H1 (cell line): ENCODE measurements around the gene NUBPL. TPM values are rescaled to one million over a fixed set of nuclear protein-coding genes. Genes with fewer than 3 reads are reported as not detected.

Source experiments
- CTCF ChIA-PET: fragments of 300-600 bp; sonication (Branson Sonifier 250); formaldehyde crosslinking; loops from one replicate; lab custom pipeline; 2021; ENCODE audit not compliant: partially characterized antibody; lab: Charles Lee
- POLR2A ChIA-PET: fragments of 300-600 bp; sonication (Branson Sonifier 250); formaldehyde crosslinking; loops from one replicate; lab custom pipeline; 2021; ENCODE audit warnings: inconsistent platforms; ENCODE audit not compliant: partially characterized antibody; lab: Charles Lee
- DNase-seq, 2 experiments: peaks; one replicate each; pipeline versions ENCODE4 v3.0.0 to v3.0.0-alpha.2; 2010 to 2022; ENCODE audit warnings: low spot score in 2 of 2, low read depth in 1 of 2, mixed read lengths in 1 of 2
- FAIRE-seq: peaks from 2 replicates; lab custom pipeline; 2011; peaks lifted over from hg19 to GRCh38; lab: Jason Lieb, UNC
- H2AFZ ChIP-seq: 2 replicates; pipeline ENCODE4 v1.8.1; 2012; ENCODE audit warnings: low read length, inconsistent platforms
- H2AK5ac ChIP-seq: 2 replicates; pipeline ENCODE4 v1.6.1; 2013; ENCODE audit warnings: low read depth, low read length
- H2BK120ac ChIP-seq: replicated peaks from 2 replicates; pipeline ENCODE3; 2013; ENCODE audit warnings: low read depth, low read length, inconsistent platforms
- H2BK12ac ChIP-seq: 2 replicates; pipeline ENCODE4 v1.6.1; 2013; ENCODE audit warnings: low read depth, low read length
- H2BK15ac ChIP-seq: 2 replicates; pipeline ENCODE4 v1.6.1; 2013; ENCODE audit warnings: low read length
- H2BK20ac ChIP-seq: 2 replicates; pipeline ENCODE4 v1.6.1; 2013; ENCODE audit warnings: low read length
- H2BK5ac ChIP-seq: 2 replicates; pipeline ENCODE4 v1.6.1; 2013; ENCODE audit warnings: low read depth, low read length
- H3K14ac ChIP-seq: 2 replicates; pipeline ENCODE4 v1.6.1; 2013; ENCODE audit warnings: inconsistent platforms; ENCODE audit not compliant: insufficient read length
- H3K18ac ChIP-seq: 2 replicates; pipeline ENCODE4 v1.6.1; 2013; ENCODE audit warnings: low read length; ENCODE audit errors: extremely low read depth
- H3K23ac ChIP-seq: 2 replicates; pipeline ENCODE4 v1.6.1; 2013; ENCODE audit warnings: inconsistent platforms; ENCODE audit not compliant: insufficient read length
- H3K23me2 ChIP-seq: 2 replicates; pipeline ENCODE4 v1.6.1; 2013; ENCODE audit warnings: low read depth, low read length
- H3K27ac ChIP-seq: 2 replicates; pipeline ENCODE4 v1.6.1; 2011; ENCODE audit warnings: low read depth, low read length, inconsistent platforms
- H3K27me3 ChIP-seq, 4 experiments: replicated peaks in 1 of 4; 1 replicate in 1 of 4; 2 replicates in 3 of 4; pipeline versions ENCODE4 v1.6.1 to v1.8.1; 2011 to 2013; ENCODE audit warnings: low read length in 3 of 4, mild to moderate bottlenecking in 3 of 4, inconsistent platforms in 2 of 4, mixed read lengths in 2 of 4, moderate library complexity in 1 of 4; ENCODE audit not compliant: control insufficient read depth in 3 of 4, insufficient read depth in 3 of 4; ENCODE audit errors: extremely low read depth in 1 of 4
- H3K36me3 ChIP-seq, 4 experiments: 2 replicates each; pipeline versions ENCODE4 v1.6.1 to v1.8.1; 2011 to 2013; ENCODE audit warnings: mild to moderate bottlenecking in 4 of 4, low read length in 3 of 4, moderate library complexity in 2 of 4, control low read depth in 1 of 4, inconsistent platforms in 1 of 4; ENCODE audit not compliant: insufficient read depth in 4 of 4, control insufficient read depth in 2 of 4
- H3K4ac ChIP-seq: replicated peaks from 2 replicates; pipeline ENCODE3; 2013; ENCODE audit warnings: low read length, low read depth, mixed read lengths, inconsistent platforms; ENCODE audit not compliant: insufficient read length
- H3K4me1 ChIP-seq, 4 experiments: replicated peaks in 1 of 4; 1 replicate in 1 of 4; 2 replicates in 3 of 4; pipeline versions ENCODE4 v1.6.1 to v1.8.1; 2011 to 2013; ENCODE audit warnings: low read length in 3 of 4, inconsistent platforms in 2 of 4, mixed read lengths in 1 of 4; ENCODE audit not compliant: insufficient read depth in 4 of 4, control insufficient read depth in 3 of 4
- H3K4me2 ChIP-seq, 2 experiments: 2 replicates each; pipeline versions ENCODE4 v1.6.1 to v1.8.1; 2011 to 2013; ENCODE audit warnings: low read depth in 2 of 2, low read length in 2 of 2, control low read depth in 1 of 2, inconsistent platforms in 1 of 2, mild to moderate bottlenecking in 1 of 2; ENCODE audit not compliant: insufficient read depth in 1 of 2
- H3K4me3 ChIP-seq, 4 experiments: fragments of 200-600, 300-600 bp in 1 of 4; sonication (generic), shearing (Covaris generic), sonication (Bioruptor Twin) in 1 of 4; 2 replicates each; pipeline versions ENCODE4 v1.5.1 to v1.8.1; 2011 to 2016; ENCODE audit warnings: low read length in 4 of 4, low read depth in 3 of 4, control low read depth in 2 of 4, inconsistent platforms in 2 of 4, mild to moderate bottlenecking in 2 of 4, mixed read lengths in 1 of 4, moderate library complexity in 1 of 4; ENCODE audit not compliant: insufficient read depth in 2 of 4; ENCODE audit errors: extremely low read depth in 1 of 4
- H3K56ac ChIP-seq: replicated peaks from 2 replicates; pipeline ENCODE3; 2013; ENCODE audit warnings: low read depth, mild to moderate bottlenecking, mixed read lengths, low read length, inconsistent platforms; ENCODE audit not compliant: insufficient read length
- H3K79me1 ChIP-seq: 2 replicates; pipeline ENCODE4 v1.6.1; 2013; ENCODE audit warnings: low read depth, low read length, control low read depth
- H3K79me2 ChIP-seq, 2 experiments: 2 replicates each; pipeline versions ENCODE4 v1.6.1 to v1.8.1; 2012 to 2013; ENCODE audit warnings: low read length in 2 of 2, mild to moderate bottlenecking in 2 of 2, inconsistent platforms in 1 of 2; ENCODE audit not compliant: insufficient read depth in 2 of 2, control insufficient read depth in 1 of 2
- H3K9ac ChIP-seq, 4 experiments: replicated peaks in 1 of 4; 1 replicate in 1 of 4; 2 replicates in 3 of 4; pipeline versions ENCODE4 v1.6.1 to v1.8.1; 2011 to 2013; ENCODE audit warnings: low read depth in 3 of 4, low read length in 3 of 4, control low read depth in 2 of 4, mild to moderate bottlenecking in 2 of 4, moderate library complexity in 2 of 4, inconsistent platforms in 1 of 4; ENCODE audit errors: extremely low read depth in 1 of 4
- H3K9me3 ChIP-seq, 2 experiments: 2 replicates each; pipeline versions ENCODE4 v1.6.1 to v1.8.1; 2012 to 2013; ENCODE audit warnings: mild to moderate bottlenecking in 2 of 2, moderate library complexity in 2 of 2, control low read depth in 1 of 2, inconsistent platforms in 1 of 2, low read depth in 1 of 2, low read length in 1 of 2, mixed read lengths in 1 of 2; ENCODE audit not compliant: insufficient read depth in 2 of 2
- H4K20me1 ChIP-seq, 2 experiments: replicated peaks in 1 of 2; 2 replicates each; pipeline versions ENCODE3 to v1.8.1; 2011 to 2013; ENCODE audit warnings: inconsistent platforms in 2 of 2, low read length in 2 of 2, mild to moderate bottlenecking in 1 of 2; ENCODE audit not compliant: insufficient read depth in 2 of 2, control insufficient read depth in 1 of 2
- H4K5ac ChIP-seq: 2 replicates; pipeline ENCODE4 v1.6.1; 2013; ENCODE audit warnings: low read length, low read depth, mixed read lengths, inconsistent platforms; ENCODE audit not compliant: insufficient read length
- H4K8ac ChIP-seq: 2 replicates; pipeline ENCODE4 v1.8.0; 2013; ENCODE audit warnings: mild to moderate bottlenecking, moderate library complexity, low read length, inconsistent platforms; ENCODE audit not compliant: insufficient read depth; ENCODE audit errors: extremely low read depth
- H4K91ac ChIP-seq: replicated peaks from 2 replicates; pipeline ENCODE3; 2013; ENCODE audit warnings: low read length, mixed read lengths, inconsistent platforms; ENCODE audit not compliant: insufficient read length
- ATF2 ChIP-seq: IDR thresholded peaks from 2 replicates; pipeline ENCODE4 v1.6.1; 2012; ENCODE audit warnings: low read length, inconsistent platforms
- CEBPB ChIP-seq: IDR thresholded peaks from 2 replicates; pipeline ENCODE4 v1.6.1; 2012; ENCODE audit warnings: low read depth, low read length
- EGR1 ChIP-seq: IDR thresholded peaks from 2 replicates; pipeline ENCODE4 v1.6.1; 2011; ENCODE audit warnings: low read depth, low read length, borderline replicate concordance
- EP300 ChIP-seq, 2 experiments: IDR thresholded peaks; 1 replicate in 1 of 2; 2 replicates in 1 of 2; pipeline ENCODE4 v1.6.1; 2011 to 2012; ENCODE audit warnings: low read depth in 2 of 2, low read length in 2 of 2, mild to moderate bottlenecking in 2 of 2, borderline replicate concordance in 1 of 2, inconsistent platforms in 1 of 2, moderate library complexity in 1 of 2
- GTF2F1 ChIP-seq: IDR thresholded peaks from 2 replicates; pipeline ENCODE4 v1.6.1; 2012; ENCODE audit warnings: low read depth, low read length, improper control_type of control experiment, borderline replicate concordance
- MAX ChIP-seq: IDR thresholded peaks from 2 replicates; pipeline ENCODE4 v1.6.1; 2012; ENCODE audit warnings: inconsistent platforms
- PHF8 ChIP-seq: fragments of 200-600 bp; sonication (generic); conservative IDR thresholded peaks from 2 replicates; pipeline ENCODE4 v1.7.1; 2012; ENCODE audit warnings: low read depth, mild to moderate bottlenecking, inconsistent platforms, low read length, moderate library complexity
- POLR2A ChIP-seq, 2 experiments: IDR thresholded peaks; 1 replicate in 1 of 2; 2 replicates in 1 of 2; pipeline ENCODE4 v1.6.1; 2011; ENCODE audit warnings: low read depth in 2 of 2, low read length in 2 of 2, mild to moderate bottlenecking in 2 of 2; ENCODE audit errors: control extremely low read depth in 1 of 2
- SAP30 ChIP-seq: fragments of 300-600 bp; sonication (generic); IDR thresholded peaks from 2 replicates; pipeline ENCODE4 v1.7.1; 2012; ENCODE audit warnings: low read length, moderate library complexity, mild to moderate bottlenecking, inconsistent platforms; ENCODE audit not compliant: insufficient read depth, insufficient replicate concordance
- SP2 ChIP-seq: IDR thresholded peaks from 2 replicates; pipeline ENCODE4 v1.6.1; 2012; ENCODE audit warnings: mild to moderate bottlenecking, low read length, inconsistent platforms
- SP4 ChIP-seq: IDR thresholded peaks from 2 replicates; pipeline ENCODE4 v1.6.1; 2012; ENCODE audit warnings: low read length, inconsistent platforms
- TCF12 ChIP-seq: IDR thresholded peaks from 2 replicates; pipeline ENCODE4 v1.6.1; 2011; ENCODE audit warnings: low read depth, mild to moderate bottlenecking, low read length
- TEAD4 ChIP-seq: IDR thresholded peaks from 2 replicates; pipeline ENCODE4 v1.6.1; 2012; ENCODE audit warnings: low read depth, low read length, inconsistent platforms, mixed read lengths
- polyA plus RNA-seq, 7 experiments: library from polyadenylated mRNA; depleted of rRNA in 3 of 7; stranded (reverse) in 5 of 7; unstranded in 2 of 7; fragments of >200 nt in 5 of 7; fragments of 200-250 nt in 2 of 7; gene quantifications; 1 replicate in 5 of 7; 2 replicates in 1 of 7; 4 replicates in 1 of 7; pipeline versions ENCODE4 v1.2.1 to v1.2.3, GENCODE V29; 2011 to 2013; ENCODE audit warnings: missing spikeins in 2 of 7, mixed read lengths in 2 of 7
- total RNA-seq: library from RNA; stranded (reverse); fragmentation: NEBNext Ultra II Directional; extraction: Animal tissue kit (Norgen Biotek cat#: 25700); gene quantifications from 2 replicates; pipeline ENCODE4 v1.2.1, GENCODE V29; 2021

The NUBPL gene
- total and polyA plus RNA-seq, 2 of the 8 experiments (the other 6 are each of a cell fraction or from before 2014, with no cell fraction given) = 1.6 to 6.8 TPM

- no peak overlapping the region for H4K5ac ChIP-seq
- no peaks in the 10 kb centered on the region for H3K27me3 ChIP-seq
- no peak for DNase-seq
- no peak overlapping the region for H3K4ac ChIP-seq
- no peak overlapping the region for H2BK20ac ChIP-seq
- CTCF ChIA-PET = interaction anchor here (0.6 kb wide), 1 partner anchor 324 kb away, joined by 3 read pairs; no protein-coding TSS in a partner anchor
- H3K79me1 ChIP-seq = no peaks in the 10 kb centered on the region
- H4K8ac ChIP-seq = no peak overlapping the region
- no peak overlapping the region for H3K27ac ChIP-seq
- no peak overlapping the region for H3K9ac ChIP-seq
- peaks cover 0 to under 1% (median 0%) of the 10 kb centered on the region in 4 experiments; a peak in 1 of 7 replicates for H3K4me1 ChIP-seq
- no peak overlapping the region for H2BK5ac ChIP-seq
- no peaks in the 10 kb centered on the region for H3K36me3 ChIP-seq
- H2BK12ac ChIP-seq = no peak overlapping the region
- no peak overlapping the region for H4K91ac ChIP-seq
- no peak overlapping the region for H3K18ac ChIP-seq
- H3K56ac ChIP-seq = no peak overlapping the region
- no peak overlapping the region for H3K14ac ChIP-seq
- no peak overlapping the region for H2AK5ac ChIP-seq
- H2AFZ ChIP-seq = no peak overlapping the region
- no peak for FAIRE-seq
- no peak overlapping the region for H3K23ac ChIP-seq
- H3K4me2 ChIP-seq = no peak overlapping the region
- H3K23me2 ChIP-seq = no peaks in the 10 kb centered on the region
- no peak overlapping the region for H2BK120ac ChIP-seq
- no peaks in the 10 kb centered on the region for H3K9me3 ChIP-seq
- no peak overlapping the region for H3K4me3 ChIP-seq
- H2BK15ac ChIP-seq = no peak overlapping the region
- no peaks in the 10 kb centered on the region for H4K20me1 ChIP-seq
- POLR2A ChIA-PET = no interaction called here
- H3K79me2 ChIP-seq = no peaks in the 10 kb centered on the region
- TF ChIP-seq GTF2F1 = no peak
- no peak for TF ChIP-seq SAP30
- no peak for TF ChIP-seq TEAD4
- no peak for TF ChIP-seq SP4
- no peak for TF ChIP-seq SP2
- no peak for TF ChIP-seq PHF8
- TF ChIP-seq ATF2 = no peak
- no peak for TF ChIP-seq MAX
- TF ChIP-seq EGR1 = no peak
- no peak for TF ChIP-seq EP300 (IDR thresholded peaks at IDR 0.05; ENCODE audit: borderline replicate concordance in 1 of 2, low read depth in 2 of 2, low read length in 2 of 2)
- TF ChIP-seq TCF12 = no peak
- TF ChIP-seq CEBPB = no peak
- no peak for TF ChIP-seq POLR2A (IDR thresholded peaks at IDR 0.05; ENCODE audit: control extremely low read depth in 1 of 2, low read depth in 2 of 2, low read length in 2 of 2)
Measured at GRCh38 chr14:31898838-31899528, 337.8 kb downstream of the NUBPL start.
